SH-SY5Y (cell line): ENCODE results near the gene ATXN7L3B.

Experiments used
- GATA2 ChIP-seq: IDR thresholded peaks from 2 replicates; pipeline ENCODE4 v1.6.1; 2011; ENCODE audit warnings: mild to moderate bottlenecking, low read depth, low read length
- GATA3 ChIP-seq: IDR thresholded peaks from 2 replicates; pipeline ENCODE4 v1.6.1; 2011; ENCODE audit warnings: low read depth, mild to moderate bottlenecking, low read length, moderate library complexity

DNA sequence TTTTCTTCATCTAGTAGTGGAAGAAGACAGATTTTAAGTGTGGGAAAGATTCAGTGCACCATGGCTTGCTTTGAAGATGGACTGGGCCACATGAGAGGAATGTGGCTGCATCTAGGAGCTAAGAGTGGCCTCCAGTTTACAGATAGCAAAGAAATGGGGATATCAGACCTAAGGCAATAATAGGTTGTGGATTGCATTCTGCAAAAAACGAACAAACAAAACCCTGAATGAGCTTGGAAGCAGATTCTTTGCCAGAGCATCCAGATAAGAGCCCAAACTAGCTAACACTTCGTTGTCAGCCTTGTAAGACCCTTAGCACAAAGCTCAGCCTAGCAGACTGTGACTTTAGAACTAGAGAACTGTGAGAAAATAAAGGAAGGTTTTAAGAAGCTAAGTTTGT is 9.6 kb downstream of the ATXN7L3B start:
- TF ChIP-seq GATA2 = no peak
- no peak for TF ChIP-seq GATA3
